Measurements from ENCODE around the gene SAMM50. TPM values are rescaled to one million over a fixed set of nuclear protein-coding genes. Genes with fewer than 3 reads are reported as not detected.

SAMM50 gene
- total RNA-seq, 1 donor from 2014 or later: 45.5 TPM

- Histone ChIP-seq H3K79me2 (ENCODE audit: low read depth) (no peaks in the 10 kb centered on the region), H3K36me3 (no peaks in the 10 kb centered on the region), H3K4me3 (no peak overlapping the region), H4K20me1 (ENCODE audit: low read depth) (no peaks in the 10 kb centered on the region), H3K27me3 (no peaks in the 10 kb centered on the region), H3K27ac (no peak overlapping the region), H3F3A (ENCODE audit: low read depth) (no peaks in the 10 kb centered on the region), H2AFZ (replicated peaks) (no peak overlapping the region), H3K9ac (no peak overlapping the region), H3K9me3 (ENCODE audit: low read depth) (no peaks in the 10 kb centered on the region), H3K4me2 (no peak overlapping the region), H3K4me1 (no peaks in the 10 kb centered on the region)
- no peak for TF ChIP-seq EZH2 (IDR thresholded peaks at IDR 0.05)
- H3K27me3 Mint-ChIP-seq (ENCODE audit: insufficient read depth, low read depth): peaks cover 5% of the 10 kb centered on the region
- H3K4me3 Mint-ChIP-seq: no peak overlapping the region
- DNase-seq (ENCODE audit: low spot score): no peak
- H3K36me3 Mint-ChIP-seq: no peaks in the 10 kb centered on the region
- H3K4me1 Mint-ChIP-seq: peaks cover 29% of the 10 kb centered on the region
- no peak overlapping the region for H3K27ac Mint-ChIP-seq
- H3K9me3 Mint-ChIP-seq: no peaks in the 10 kb centered on the region
Observed at GRCh38 chr22:44033694-44034093, 78.5 kb downstream of the SAMM50 start.

GRCh38 chr22:44037519-44038375 lies 82.5 kb downstream of the SAMM50 start:
- Histone ChIP-seq H2AFZ (replicated peaks) (no peak overlapping the region), H3K4me2 (no peak overlapping the region), H3K9me3 (ENCODE audit: low read depth) (no peaks in the 10 kb centered on the region), H3F3A (ENCODE audit: low read depth) (no peaks in the 10 kb centered on the region), H3K36me3 (no peaks in the 10 kb centered on the region), H3K4me1 (no peaks in the 10 kb centered on the region), H4K20me1 (ENCODE audit: low read depth) (no peaks in the 10 kb centered on the region), H3K27ac (no peak overlapping the region), H3K9ac (no peak overlapping the region), H3K27me3 (no peaks in the 10 kb centered on the region), H3K4me3 (no peak overlapping the region), H3K79me2 (ENCODE audit: low read depth) (no peaks in the 10 kb centered on the region)
- no peak for DNase-seq (ENCODE audit: low spot score)
- no peaks in the 10 kb centered on the region for H3K9me3 Mint-ChIP-seq
- TF ChIP-seq CTCF (IDR thresholded peaks at IDR 0.05) (no peak), EZH2 (IDR thresholded peaks at IDR 0.05) (no peak), EZH2phosphoT487 (IDR thresholded peaks at IDR 0.05) (no peak)
- H3K4me3 Mint-ChIP-seq: no peak overlapping the region
- H3K27me3 Mint-ChIP-seq (ENCODE audit: insufficient read depth, low read depth): peaks cover 3% of the 10 kb centered on the region
- H3K27ac Mint-ChIP-seq: no peak overlapping the region
- H3K36me3 Mint-ChIP-seq: no peaks in the 10 kb centered on the region
- H3K4me1 Mint-ChIP-seq: peaks cover 8% of the 10 kb centered on the region

GRCh38 chr22:44039566-44040171 lies 84.4 kb downstream of the SAMM50 start:
- no peak for TF ChIP-seq CTCF (IDR thresholded peaks at IDR 0.05)
- no peak for TF ChIP-seq EZH2 (IDR thresholded peaks at IDR 0.05)
- no peak for TF ChIP-seq EZH2phosphoT487 (IDR thresholded peaks at IDR 0.05)
- no peaks in the 10 kb centered on the region for H3K4me1 ChIP-seq
- DNase-seq (ENCODE audit: low spot score): no peak
- no peak overlapping the region for H3K4me3 ChIP-seq
- H3K4me3 Mint-ChIP-seq: no peak overlapping the region
- H3K9ac ChIP-seq: no peak overlapping the region
- H3K36me3 ChIP-seq: no peaks in the 10 kb centered on the region
- no peak overlapping the region for H3K27ac Mint-ChIP-seq
- no peaks in the 10 kb centered on the region for H3K9me3 Mint-ChIP-seq
- no peak overlapping the region for H3K4me2 ChIP-seq
- no peaks in the 10 kb centered on the region for H3K36me3 Mint-ChIP-seq
- H3K27me3 ChIP-seq: no peaks in the 10 kb centered on the region
- H3F3A ChIP-seq (ENCODE audit: low read depth): no peaks in the 10 kb centered on the region
- H2AFZ ChIP-seq (replicated peaks): no peak overlapping the region
- H3K27ac ChIP-seq: no peak overlapping the region
- H3K4me1 Mint-ChIP-seq: peaks cover 4% of the 10 kb centered on the region
- peaks cover 6% of the 10 kb centered on the region for H3K27me3 Mint-ChIP-seq (ENCODE audit: insufficient read depth, low read depth)
- H3K9me3 ChIP-seq (ENCODE audit: low read depth): no peaks in the 10 kb centered on the region
- no peaks in the 10 kb centered on the region for H3K79me2 ChIP-seq (ENCODE audit: low read depth)
- no peaks in the 10 kb centered on the region for H4K20me1 ChIP-seq (ENCODE audit: low read depth)
